Measurements from ENCODE around the gene ABITRAM.
"Not testable (repeated sequence)": the region's sequence is repeated elsewhere in the genome, so short reads cannot be mapped to it uniquely, and the experiment has no call there.

ABITRAM gene

GRCh38 chr9:108928386-108928785, 5.8 kb upstream of the ABITRAM start:
- DNase-seq (ENCODE audit: low read depth in 2 of 2), result no peak

GRCh38 chr9:108933231-108933717, 926 bp upstream of the ABITRAM start:
- DNase-seq (ENCODE audit: low read depth in 2 of 2), result no peak

- DNase-seq (ENCODE audit: low read depth in 2 of 2), result peak; percentile 82 to 88
Observed at GRCh38 chr9:108933718-108934322, 380 bp upstream of the ABITRAM start, which contains the start of gene ELP1. ELP1 (minus strand) TSS chr9:108934124; CDS start chr9:108931146, 2,978 bp downstream.

GRCh38 chr9:108937561-108938305, 3.5 kb downstream of the ABITRAM start:
- no peak for DNase-seq (ENCODE audit: low read depth in 2 of 2)

GRCh38 chr9:108939975-108940374, 5.8 kb downstream of the ABITRAM start:
- DNase-seq (ENCODE audit: low read depth in 2 of 2), result no peak

- DNase-seq (ENCODE audit: low read depth in 2 of 2), result no peak
Observed at GRCh38 chr9:108950168-108950567, 16.0 kb downstream of the ABITRAM start.

- no peak for DNase-seq (ENCODE audit: low read depth in 2 of 2)
Observed at GRCh38 chr9:108951578-108951977, 17.4 kb downstream of the ABITRAM start.

GRCh38 chr9:108953983-108954574, 19.9 kb downstream of the ABITRAM start:
- no peak for DNase-seq (ENCODE audit: low read depth in 2 of 2)

- no peak for DNase-seq (ENCODE audit: low read depth in 2 of 2)
Observed at GRCh38 chr9:108956022-108956630, 21.9 kb downstream of the ABITRAM start.

GRCh38 chr9:108956631-108957026, 22.4 kb downstream of the ABITRAM start:
- DNase-seq (ENCODE audit: low read depth in 2 of 2), result no peak

- DNase-seq (ENCODE audit: low read depth in 2 of 2), result no peak
Observed at GRCh38 chr9:108960331-108960730, 26.1 kb downstream of the ABITRAM start.

- no peak for DNase-seq (ENCODE audit: low read depth in 2 of 2)
Observed at GRCh38 chr9:108961151-108961550, 27.0 kb downstream of the ABITRAM start.

GRCh38 chr9:108963459-108964143, 29.4 kb downstream of the ABITRAM start:
- DNase-seq (ENCODE audit: low read depth in 2 of 2), result no peak

- DNase-seq (ENCODE audit: low read depth in 2 of 2), result no peak
Observed at GRCh38 chr9:108967916-108968315, 33.7 kb downstream of the ABITRAM start.

- DNase-seq (ENCODE audit: low read depth in 2 of 2), result not testable (repeated sequence)
Observed at GRCh38 chr9:108971392-108971791, 37.2 kb downstream of the ABITRAM start.

- DNase-seq (ENCODE audit: low read depth in 2 of 2), result no peak
Observed at GRCh38 chr9:108972186-108972585, 38.0 kb downstream of the ABITRAM start.

- no peak for DNase-seq (ENCODE audit: low read depth in 2 of 2)
Observed at GRCh38 chr9:108972626-108973209, 38.5 kb downstream of the ABITRAM start.

GRCh38 chr9:108973895-108974294, 39.7 kb downstream of the ABITRAM start:
- no peak for DNase-seq (ENCODE audit: low read depth in 2 of 2)

- no peak for DNase-seq (ENCODE audit: low read depth in 2 of 2)
Observed at GRCh38 chr9:108978205-108978604, 44.0 kb downstream of the ABITRAM start.

GRCh38 chr9:108980893-108981292, 46.7 kb downstream of the ABITRAM start:
- no peak for DNase-seq (ENCODE audit: low read depth in 2 of 2)

- DNase-seq (ENCODE audit: low read depth in 2 of 2), result no peak
Observed at GRCh38 chr9:108983885-108984284, 49.7 kb downstream of the ABITRAM start.

All from stimulated activated CD4-positive, alpha-beta T cell treated with anti-CD3 and anti-CD28 coated beads, Interleukin-12 subunit alpha, Interleukin-12 subunit beta, amount 100 ng/mL, for 24 hours (primary cell).